ENCODE data around the gene COL5A1. TPM values are rescaled to one million over a fixed set of nuclear protein-coding genes. Genes with fewer than 3 reads are reported as not detected.
A peak's percentile ranks its signal among the peaks of the same experiment; 100 is the strongest.

Gene COL5A1
- total RNA-seq, 4 donors from 2014 or later: 4.8 to 16.5 (median 9.4) TPM

- H3K27ac ChIP-seq: peak overlapping the region in 1 of 3 donors; percentile 45
- H3K27me3 ChIP-seq: no peaks in the 10 kb centered on the region
- H3K9me3 ChIP-seq: no peaks in the 10 kb centered on the region
- 68 to 78% methylated on average over 13 to 15 of the region's 22 CpGs for WGBS, 2 donors
- intact Hi-C loops (cut with DNase I): no loop called here
- no peak overlapping the region for H3K4me3 ChIP-seq (replicated peaks in 1 of 3)
- no peaks in the 10 kb centered on the region for H3K36me3 ChIP-seq
- H3K4me1 ChIP-seq: peaks cover 4 to 14% of the 10 kb centered on the region in 2 donors
- DNase-seq: peak in 1 of 2 donors; percentile 7
- TF ChIP-seq POLR2A (IDR thresholded peaks at IDR 0.05): no peak
- TF ChIP-seq CTCF (IDR thresholded peaks at IDR 0.05): no peak
These were observed 3.4 kb downstream of the COL5A1 start for GRCh38 chr9:134644725-134645606.

- 67 to 77% methylated on average over 8 to 9 of the region's 9 CpGs for WGBS, 2 donors
These were observed 4.2 kb downstream of the COL5A1 start for GRCh38 chr9:134645607-134646365.

GRCh38 chr9:134647359-134648080 lies 5.9 kb downstream of the COL5A1 start:
- H3K36me3 ChIP-seq: no peaks in the 10 kb centered on the region
- H3K9me3 ChIP-seq: no peaks in the 10 kb centered on the region
- WGBS, 2 donors: 88 to 89% methylated on average over 33 of the region's 33 CpGs
- intact Hi-C loops (cut with DNase I): no loop called here
- no peak for TF ChIP-seq POLR2A (IDR thresholded peaks at IDR 0.05)
- TF ChIP-seq CTCF (IDR thresholded peaks at IDR 0.05): no peak
- no peak overlapping the region for H3K4me3 ChIP-seq (replicated peaks in 1 of 3)
- no peak overlapping the region for H3K27ac ChIP-seq
- H3K27me3 ChIP-seq: no peaks in the 10 kb centered on the region
- no peak for DNase-seq
- H3K4me1 ChIP-seq: peaks cover 0 to 18% of the 10 kb centered on the region in 2 donors

More at GRCh38 chr9:134645607-134646365, 4.2 kb downstream of the COL5A1 start:
- intact Hi-C loops (cut with DNase I): no loop called here
- no peaks in the 10 kb centered on the region for H3K27me3 ChIP-seq
- H3K4me1 ChIP-seq: peaks cover 4 to 14% of the 10 kb centered on the region in 2 donors
- TF ChIP-seq POLR2A (IDR thresholded peaks at IDR 0.05): no peak
- TF ChIP-seq CTCF (IDR thresholded peaks at IDR 0.05): no peak
- H3K27ac ChIP-seq: peak overlapping the region in 1 of 3 donors; percentile 45
- DNase-seq: no peak
- no peaks in the 10 kb centered on the region for H3K36me3 ChIP-seq
- H3K9me3 ChIP-seq: no peaks in the 10 kb centered on the region
- no peak overlapping the region for H3K4me3 ChIP-seq (replicated peaks in 1 of 3)

- TF ChIP-seq CTCF (IDR thresholded peaks at IDR 0.05): no peak
- no peak for TF ChIP-seq POLR2A (IDR thresholded peaks at IDR 0.05)
- Histone ChIP-seq H3K27me3 (no peaks in the 10 kb centered on the region), H3K36me3 (no peaks in the 10 kb centered on the region), H3K9me3 (no peaks in the 10 kb centered on the region), H3K27ac (no peak overlapping the region), H3K4me3 (replicated peaks in 1 of 3) (no peak overlapping the region), H3K4me1 (peaks cover 0 to 23% of the 10 kb centered on the region in 2 donors)
- 85 to 87% methylated on average over 19 of the region's 20 CpGs for WGBS, 2 donors
- no peak for DNase-seq
- intact Hi-C loops (cut with DNase I): no loop called here
These were observed 7.3 kb downstream of the COL5A1 start for GRCh38 chr9:134648701-134649530.
